Thoracic aorta (tissue), 2 donors: ENCODE data around the gene PCSK2. TPM values are rescaled to one million over a fixed set of nuclear protein-coding genes. Genes with fewer than 3 reads are reported as not detected.

ENCODE experiments used
- ATAC-seq: fragments of 150-250 bp; one replicate; pipeline ENCODE4 v1.8.0; 2017; ENCODE audit warnings: low read depth; ENCODE audit not compliant: insufficient number of reproducible peaks, low FRiP score
- DNase-seq: peaks from one replicate; pipeline ENCODE4 v3.0.0-alpha.2; 2020; ENCODE audit warnings: low spot score
- H3K27ac ChIP-seq, 2 donors: fragments of 200-600 bp; sonication (generic); 1 replicate in 1 of 2; 2 replicates in 1 of 2; pipeline ENCODE4 v1.5.1; 2016; ENCODE audit warnings: mild to moderate bottlenecking in 2 of 2, moderate library complexity in 2 of 2
- H3K27me3 ChIP-seq: fragments of 200-600 bp; sonication (generic); replicated peaks from 2 replicates; pipeline ENCODE4 v1.6.0; 2016; ENCODE audit warnings: mild to moderate bottlenecking; ENCODE audit not compliant: insufficient read depth
- H3K36me3 ChIP-seq: fragments of 200-600 bp; sonication (generic); one replicate; pipeline ENCODE4 v1.5.1; 2016
- H3K4me1 ChIP-seq, 2 donors: fragments of 200-600 bp; sonication (generic); 1 replicate in 1 of 2; 2 replicates in 1 of 2; pipeline versions ENCODE4 v1.5.1 to v1.6.0; 2016; ENCODE audit warnings: low read depth in 2 of 2, mild to moderate bottlenecking in 1 of 2; ENCODE audit not compliant: control insufficient read depth in 1 of 2
- H3K4me3 ChIP-seq: fragments of 200-600 bp; sonication (generic); 2 replicates; pipeline ENCODE4 v1.5.1; 2016; ENCODE audit warnings: mild to moderate bottlenecking
- H3K9me3 ChIP-seq: fragments of 200-600 bp; sonication (generic); 2 replicates; pipeline ENCODE4 v1.5.1; 2016
- total RNA-seq, 2 donors: library from RNA; depleted of rRNA; stranded (reverse); fragments of >200 nt; gene quantifications; one replicate each; pipeline versions ENCODE4 v1.1.0 to v1.2.3, GENCODE V29; 2016
- TF ChIP-seq, protein P1 (sequence below): fragments of 200-600 bp; sonication (generic); IDR thresholded peaks from one replicate; pipeline ENCODE4 v1.5.1; 2019; ENCODE audit warnings: antibody characterized with exemption

PCSK2 gene
- total RNA-seq, 2 donors from 2014 or later = 1.2 to 16.2 TPM

DNA sequence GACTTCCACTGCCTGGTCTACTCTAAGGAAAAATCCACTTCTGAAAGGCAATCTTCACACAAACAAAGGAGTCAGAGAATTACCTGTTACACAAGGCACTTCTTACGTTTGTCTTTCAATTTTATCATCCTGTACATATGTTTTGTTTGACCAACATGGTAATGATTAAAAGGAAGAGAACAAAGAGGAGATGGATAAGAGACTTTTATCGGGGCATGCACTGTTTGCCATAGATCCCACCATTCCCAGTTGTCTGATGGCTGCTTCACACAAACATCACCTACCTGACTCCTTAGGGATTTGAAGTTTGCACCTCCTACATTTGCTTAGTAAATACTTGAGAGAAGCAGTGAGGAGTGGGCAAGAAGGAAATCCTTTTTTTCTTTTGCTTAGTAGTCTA lies 217.3 kb downstream of the PCSK2 start:
- H3K4me3 ChIP-seq = no peak overlapping the region
- no peaks in the 10 kb centered on the region for H3K27me3 ChIP-seq
- H3K4me1 ChIP-seq = no peaks in the 10 kb centered on the region
- H3K27ac ChIP-seq = no peak overlapping the region
- no peak for ATAC-seq
- no peaks in the 10 kb centered on the region for H3K36me3 ChIP-seq
- DNase-seq = no peak
- TF ChIP-seq, protein P1, sequence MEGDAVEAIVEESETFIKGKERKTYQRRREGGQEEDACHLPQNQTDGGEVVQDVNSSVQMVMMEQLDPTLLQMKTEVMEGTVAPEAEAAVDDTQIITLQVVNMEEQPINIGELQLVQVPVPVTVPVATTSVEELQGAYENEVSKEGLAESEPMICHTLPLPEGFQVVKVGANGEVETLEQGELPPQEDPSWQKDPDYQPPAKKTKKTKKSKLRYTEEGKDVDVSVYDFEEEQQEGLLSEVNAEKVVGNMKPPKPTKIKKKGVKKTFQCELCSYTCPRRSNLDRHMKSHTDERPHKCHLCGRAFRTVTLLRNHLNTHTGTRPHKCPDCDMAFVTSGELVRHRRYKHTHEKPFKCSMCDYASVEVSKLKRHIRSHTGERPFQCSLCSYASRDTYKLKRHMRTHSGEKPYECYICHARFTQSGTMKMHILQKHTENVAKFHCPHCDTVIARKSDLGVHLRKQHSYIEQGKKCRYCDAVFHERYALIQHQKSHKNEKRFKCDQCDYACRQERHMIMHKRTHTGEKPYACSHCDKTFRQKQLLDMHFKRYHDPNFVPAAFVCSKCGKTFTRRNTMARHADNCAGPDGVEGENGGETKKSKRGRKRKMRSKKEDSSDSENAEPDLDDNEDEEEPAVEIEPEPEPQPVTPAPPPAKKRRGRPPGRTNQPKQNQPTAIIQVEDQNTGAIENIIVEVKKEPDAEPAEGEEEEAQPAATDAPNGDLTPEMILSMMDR = no peak
- no peaks in the 10 kb centered on the region for H3K9me3 ChIP-seq

GRCh38 chr20:17445543-17445942 lies 218.7 kb downstream of the PCSK2 start:
- Histone ChIP-seq H3K36me3 (no peaks in the 10 kb centered on the region), H3K9me3 (no peaks in the 10 kb centered on the region), H3K27me3 (no peaks in the 10 kb centered on the region), H3K4me3 (no peak overlapping the region), H3K4me1 (no peaks in the 10 kb centered on the region), H3K27ac (no peak overlapping the region)
- DNase-seq (no peak), ATAC-seq (no peak)
- TF ChIP-seq, protein P1 = no peak

GRCh38 chr20:17446171-17446570 lies 219.3 kb downstream of the PCSK2 start:
- H3K27ac ChIP-seq = no peak overlapping the region
- H3K36me3 ChIP-seq = no peaks in the 10 kb centered on the region
- DNase-seq (no peak), ATAC-seq (no peak)
- H3K4me1 ChIP-seq = no peaks in the 10 kb centered on the region
- TF ChIP-seq, protein P1 = no peak
- no peaks in the 10 kb centered on the region for H3K27me3 ChIP-seq
- H3K9me3 ChIP-seq = no peaks in the 10 kb centered on the region
- H3K4me3 ChIP-seq = no peak overlapping the region

- Histone ChIP-seq H3K36me3 (no peaks in the 10 kb centered on the region), H3K9me3 (no peaks in the 10 kb centered on the region), H3K27ac (no peak overlapping the region), H3K27me3 (no peaks in the 10 kb centered on the region), H3K4me1 (no peaks in the 10 kb centered on the region), H3K4me3 (no peak overlapping the region)
- ATAC-seq = no peak
- DNase-seq = no peak
- TF ChIP-seq, protein P1 = no peak
Measured at GRCh38 chr20:17448071-17448470, 221.2 kb downstream of the PCSK2 start.

GRCh38 chr20:17449031-17449430 lies 222.2 kb downstream of the PCSK2 start:
- ATAC-seq = no peak
- TF ChIP-seq, protein P1 = no peak
- no peaks in the 10 kb centered on the region for H3K27me3 ChIP-seq

More at GRCh38 chr20:17449031-17449430, 222.2 kb downstream of the PCSK2 start:
- Histone ChIP-seq H3K9me3 (no peaks in the 10 kb centered on the region), H3K4me3 (no peak overlapping the region), H3K36me3 (no peaks in the 10 kb centered on the region), H3K4me1 (no peaks in the 10 kb centered on the region), H3K27ac (no peak overlapping the region)
- no peak for DNase-seq
